ENCODE measurements around the gene CDKN2B-AS1.

CDKN2B-AS1 gene

DNA sequence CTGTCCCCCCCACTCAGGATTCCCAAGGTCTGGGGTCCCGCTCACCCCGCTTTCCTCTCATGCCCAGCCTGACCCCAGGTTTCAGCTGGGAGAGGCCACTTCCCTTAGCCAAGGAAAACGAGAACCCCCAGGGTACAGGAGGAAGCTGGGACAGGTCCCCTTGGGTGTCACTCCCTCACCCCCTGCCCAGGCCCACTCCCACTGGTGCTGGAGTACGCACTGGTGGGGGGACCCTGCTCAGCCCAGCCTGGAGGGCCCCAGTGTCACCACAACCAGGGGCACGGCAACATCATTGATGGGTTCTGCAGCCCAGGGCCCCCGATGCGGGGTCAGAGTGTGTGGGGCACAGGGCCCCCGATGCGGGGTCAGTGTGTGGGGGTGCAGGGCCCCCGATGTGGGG is 159.5 kb downstream of the CDKN2B-AS1 start:
- DNase-seq (ENCODE audit: low read depth, low spot score), result no peak

GRCh38 chr9:22156586-22156985 is 162.0 kb downstream of the CDKN2B-AS1 start:
- DNase-seq (ENCODE audit: low read depth, low spot score), result no peak

DNA sequence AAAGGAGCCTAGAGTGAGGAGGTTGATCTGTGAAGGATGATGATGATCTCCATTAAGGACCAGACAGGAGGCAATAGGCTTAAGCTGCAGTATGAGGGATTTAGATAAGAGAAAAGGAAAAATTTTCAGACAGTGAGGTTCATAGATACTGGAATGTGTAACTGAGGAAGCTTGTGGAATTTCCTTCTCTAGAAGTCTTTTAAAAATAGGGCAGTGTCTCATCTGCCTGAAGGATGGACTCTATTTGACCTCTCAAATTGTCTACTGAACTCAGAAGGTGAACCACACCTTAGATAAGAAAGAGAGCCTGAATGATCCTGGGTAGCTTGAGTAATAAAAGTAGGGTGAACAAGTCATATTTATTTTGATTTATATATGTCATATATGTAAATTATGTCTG is 162.7 kb downstream of the CDKN2B-AS1 start:
- no peak for DNase-seq (ENCODE audit: low read depth, low spot score)

- DNase-seq (ENCODE audit: low read depth, low spot score), result no peak
These were observed 163.2 kb downstream of the CDKN2B-AS1 start for GRCh38 chr9:22157828-22158227.

GRCh38 chr9:22158271-22158670 is 163.7 kb downstream of the CDKN2B-AS1 start:
- DNase-seq (ENCODE audit: low read depth, low spot score), result no peak

DNA sequence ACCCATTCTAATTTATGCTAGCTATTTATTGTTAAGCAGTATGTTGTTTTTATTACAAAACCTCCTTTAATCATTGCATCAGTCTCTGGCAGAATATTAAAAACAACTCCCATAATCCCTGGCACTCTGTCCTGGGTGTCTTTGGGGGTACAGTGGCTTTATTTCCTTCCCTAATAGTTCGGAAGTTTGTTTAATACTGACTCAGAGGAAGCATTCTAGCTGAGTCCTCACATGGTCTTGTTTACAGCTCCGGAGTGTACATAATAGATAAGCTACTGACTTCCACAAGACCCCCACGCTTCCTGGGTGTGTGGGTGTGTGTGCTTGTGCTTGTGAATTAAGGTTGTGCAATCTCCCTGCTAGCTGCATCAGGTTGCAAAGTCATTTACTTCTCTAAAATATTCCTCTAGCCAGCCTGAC is 164.3 kb downstream of the CDKN2B-AS1 start:
- DNase-seq (ENCODE audit: low read depth, low spot score), result no peak

DNA sequence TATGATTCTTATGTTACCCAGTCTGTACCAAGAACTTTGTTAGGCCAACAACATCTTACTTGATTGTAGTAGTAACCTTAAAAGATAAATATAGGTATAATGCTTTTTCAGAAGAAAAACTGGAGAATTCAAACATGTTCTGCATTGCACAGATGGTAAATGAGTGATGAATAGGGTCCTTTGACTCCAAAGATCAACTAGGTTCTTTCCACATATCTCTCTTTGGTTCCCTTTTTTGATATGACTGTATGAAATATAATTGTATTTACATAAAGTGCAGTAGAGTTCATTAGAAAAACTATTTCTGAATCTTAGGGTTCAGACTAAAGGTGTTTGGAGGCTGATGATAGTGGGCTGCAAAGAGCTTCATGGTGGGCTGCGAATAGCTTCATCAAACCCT is 165.0 kb downstream of the CDKN2B-AS1 start:
- no peak for DNase-seq (ENCODE audit: low read depth, low spot score)

DNA sequence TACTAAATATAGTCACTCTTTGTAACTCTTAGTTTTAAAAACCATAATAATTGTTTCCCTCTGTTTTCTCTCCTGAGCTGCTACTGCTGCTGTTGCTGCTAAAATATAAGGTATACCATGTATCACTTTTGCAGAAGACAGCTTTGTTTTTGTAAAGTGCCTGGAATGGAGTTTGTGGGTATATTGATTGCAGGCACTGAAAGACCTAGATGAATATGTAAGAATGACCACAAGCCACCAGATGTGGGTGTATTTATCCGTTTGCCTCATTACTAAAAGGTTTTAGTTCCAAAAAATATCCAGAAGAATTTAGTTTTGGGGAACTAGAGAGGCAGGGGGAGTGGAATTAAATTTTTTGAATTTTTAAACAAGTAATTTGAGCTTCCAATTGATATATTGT is 165.6 kb downstream of the CDKN2B-AS1 start:
- DNase-seq (ENCODE audit: low read depth, low spot score), result no peak

- no peak for DNase-seq (ENCODE audit: low read depth, low spot score)
These were observed 170.6 kb downstream of the CDKN2B-AS1 start for GRCh38 chr9:22165144-22165543.

DNA sequence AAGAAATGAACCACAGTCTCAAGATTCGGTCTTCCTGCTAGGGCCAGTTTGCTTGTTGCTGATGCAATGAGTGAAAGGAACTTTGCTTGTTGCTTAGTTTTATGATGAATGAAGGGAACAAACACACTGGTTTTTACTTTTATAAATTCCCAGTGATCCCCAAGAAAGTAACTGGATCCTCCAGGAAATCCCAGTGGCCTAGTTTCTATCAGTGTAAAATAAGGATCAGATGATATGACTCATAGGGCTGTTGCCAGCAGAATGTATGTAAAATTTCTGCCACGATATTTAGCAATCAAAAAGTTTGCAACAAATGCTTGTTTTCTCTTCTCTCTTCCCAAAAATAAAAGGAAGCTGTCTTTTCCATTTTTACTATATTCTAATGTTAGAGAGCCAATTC is 174.7 kb downstream of the CDKN2B-AS1 start:
- no peak for DNase-seq (ENCODE audit: low read depth, low spot score)

- no peak for DNase-seq (ENCODE audit: low read depth, low spot score)
These were observed 175.3 kb downstream of the CDKN2B-AS1 start for GRCh38 chr9:22169727-22170503.
